SK-N-SH treated with all-trans-retinoic acid at 6 μM for 48 hours (cell line): Measurements from ENCODE around the gene APOL6.

Source experiments
- ATAC-seq: fragments of 200-7000 bp; cut with Tn5 transposase; 3 replicates; pipeline ENCODE4 v1.9.1; 2020; ENCODE audit warnings: mild to moderate bottlenecking, moderate library complexity
- ARNTL ChIP-seq: fragments of 450-650 bp; formaldehyde crosslinking; IDR thresholded peaks from 2 replicates; pipeline ENCODE4 v1.5.0; 2020; ENCODE audit warnings: low read depth, mild to moderate bottlenecking, moderate library complexity, borderline replicate concordance
- BACH2 ChIP-seq: fragments of 250-450 bp; sonication (Bioruptor Pico); IDR thresholded peaks from 2 replicates; pipeline ENCODE4 v1.9.0; 2021; ENCODE audit warnings: mild to moderate bottlenecking, borderline replicate concordance
- CREB5 ChIP-seq: fragments of 250-450 bp; sonication (Bioruptor Pico); IDR thresholded peaks from 2 replicates; pipeline ENCODE4 v1.5.1; 2020; ENCODE audit warnings: low read depth, mild to moderate bottlenecking, moderate library complexity
- CSDC2 ChIP-seq: fragments of 250-450 bp; sonication (Bioruptor Pico); IDR thresholded peaks from 2 replicates; pipeline ENCODE4 v1.5.0; 2020; ENCODE audit warnings: mild to moderate bottlenecking, moderate library complexity
- CSRNP3 ChIP-seq: fragments of 250-450 bp; sonication (Bioruptor Pico); IDR thresholded peaks from 2 replicates; pipeline ENCODE4 v1.5.1; 2021; ENCODE audit warnings: mild to moderate bottlenecking, moderate library complexity
- ESRRG ChIP-seq: fragments of 250-450 bp; sonication (Bioruptor Pico); IDR thresholded peaks from 2 replicates; pipeline ENCODE4 v1.6.1; 2021; ENCODE audit warnings: mild to moderate bottlenecking
- GLIS3 ChIP-seq: fragments of 250-450 bp; sonication (Bioruptor Pico); IDR thresholded peaks from 2 replicates; pipeline ENCODE4 v1.5.0; 2020; ENCODE audit warnings: mild to moderate bottlenecking, moderate library complexity
- ISL1 ChIP-seq: fragments of 250-450 bp; sonication (Bioruptor Pico); IDR thresholded peaks from 2 replicates; pipeline ENCODE4 v2.1.2; 2022; ENCODE audit warnings: mild to moderate bottlenecking, moderate library complexity
- OSR1 ChIP-seq: fragments of 250-450 bp; sonication (Bioruptor Pico); IDR thresholded peaks from 2 replicates; pipeline ENCODE4 v1.8.0; 2022; ENCODE audit warnings: moderate library complexity, mild to moderate bottlenecking, inconsistent platforms
- PATZ1 ChIP-seq: fragments of 250-450 bp; sonication (Bioruptor Pico); IDR thresholded peaks from 2 replicates; pipeline ENCODE4 v1.8.0; 2020; ENCODE audit warnings: mild to moderate bottlenecking, moderate library complexity, borderline replicate concordance
- PPARA ChIP-seq: fragments of 250-450 bp; sonication (Bioruptor Pico); IDR thresholded peaks from 2 replicates; pipeline ENCODE4 v1.5.0; 2020; ENCODE audit warnings: mild to moderate bottlenecking, borderline replicate concordance
- RARB ChIP-seq: fragments of 250-450 bp; sonication (Bioruptor Pico); IDR thresholded peaks from 2 replicates; pipeline ENCODE4 v1.8.0; 2021; ENCODE audit warnings: mild to moderate bottlenecking, moderate library complexity
- SNAI2 ChIP-seq: fragments of 250-450 bp; sonication (Bioruptor Pico); IDR thresholded peaks from 2 replicates; pipeline ENCODE4 v1.5.0; 2020; ENCODE audit warnings: mild to moderate bottlenecking, moderate library complexity
- TCF4 ChIP-seq: fragments of 250-450 bp; sonication (Bioruptor Pico); IDR thresholded peaks from 2 replicates; pipeline ENCODE4 v1.8.0; 2021; ENCODE audit warnings: mild to moderate bottlenecking, moderate library complexity, borderline replicate concordance
- TOX ChIP-seq: fragments of 250-450 bp; sonication (Bioruptor Pico); IDR thresholded peaks from 2 replicates; pipeline ENCODE4 v1.8.0; 2021; ENCODE audit warnings: mild to moderate bottlenecking, moderate library complexity, borderline replicate concordance
- TSHZ2 ChIP-seq: fragments of 250-450 bp; sonication (Bioruptor Pico); IDR thresholded peaks from 2 replicates; pipeline ENCODE4 v1.5.0; 2020; ENCODE audit warnings: mild to moderate bottlenecking, moderate library complexity
- ZC3H10 ChIP-seq: fragments of 250-450 bp; sonication (Bioruptor Pico); IDR thresholded peaks from 2 replicates; pipeline ENCODE4 v1.5.1; 2021; ENCODE audit warnings: mild to moderate bottlenecking, moderate library complexity
- ZFP3 ChIP-seq: fragments of 250-450 bp; sonication (Bioruptor Pico); IDR thresholded peaks from 2 replicates; pipeline ENCODE4 v1.5.0; 2020; ENCODE audit warnings: mild to moderate bottlenecking, moderate library complexity
- ZFP30 ChIP-seq: fragments of 450-650 bp; formaldehyde crosslinking; IDR thresholded peaks from 2 replicates; pipeline ENCODE4 v1.5.0; 2022; ENCODE audit warnings: mild to moderate bottlenecking, moderate library complexity
- ZNF565 ChIP-seq: fragments of 450-650 bp; formaldehyde crosslinking; conservative IDR thresholded peaks from 2 replicates; pipeline ENCODE4 v1.5.0; 2020; ENCODE audit warnings: low read depth, mild to moderate bottlenecking, moderate library complexity
- ZNF70 ChIP-seq: fragments of 450-650 bp; formaldehyde crosslinking; IDR thresholded peaks from 2 replicates; pipeline ENCODE4 v1.5.0; 2020; ENCODE audit warnings: mild to moderate bottlenecking, moderate library complexity
- ZNF8 ChIP-seq: fragments of 450-650 bp; formaldehyde crosslinking; IDR thresholded peaks from 2 replicates; pipeline ENCODE4 v1.5.0; 2020; ENCODE audit warnings: mild to moderate bottlenecking, moderate library complexity

APOL6 gene

GRCh38 chr22:35708453-35708852, 60.2 kb downstream of the APOL6 start:
- no peak for ATAC-seq
- TF ChIP-seq TCF4 (CRISPR knock-in tag) (no peak), TOX (CRISPR knock-in tag) (no peak), PATZ1 (CRISPR knock-in tag) (no peak), ZNF8 (no peak), PPARA (CRISPR knock-in tag) (no peak), ISL1 (CRISPR knock-in tag) (no peak), RARB (no peak), BACH2 (CRISPR knock-in tag) (no peak), CSDC2 (CRISPR knock-in tag) (no peak), ESRRG (CRISPR knock-in tag) (no peak), GLIS3 (CRISPR knock-in tag) (no peak), ZFP3 (CRISPR knock-in tag) (no peak), CREB5 (CRISPR knock-in tag) (no peak), ZC3H10 (no peak), TSHZ2 (no peak)

GRCh38 chr22:35708917-35709316, 60.7 kb downstream of the APOL6 start:
- TF ChIP-seq ZFP30 (CRISPR knock-in tag) (no peak), SNAI2 (CRISPR knock-in tag) (no peak), ARNTL (CRISPR knock-in tag) (no peak), CSDC2 (CRISPR knock-in tag) (no peak), TOX (CRISPR knock-in tag) (no peak), CSRNP3 (no peak), OSR1 (CRISPR knock-in tag) (no peak), ZC3H10 (no peak), GLIS3 (CRISPR knock-in tag) (no peak), PATZ1 (CRISPR knock-in tag) (no peak), CREB5 (CRISPR knock-in tag) (no peak), TSHZ2 (no peak), ESRRG (CRISPR knock-in tag) (no peak), ZNF565 (CRISPR knock-in tag) (no peak), ISL1 (CRISPR knock-in tag) (no peak), ZNF8 (no peak), TCF4 (CRISPR knock-in tag) (no peak), ZNF70 (CRISPR knock-in tag) (no peak)
- ATAC-seq, result no peak
